Daoy (cell line): ENCODE measurements around the gene PRF1. TPM values are rescaled to one million over a fixed set of nuclear protein-coding genes. Genes with fewer than 3 reads are reported as not detected.
"Not testable (repeated sequence)": the region's sequence is repeated elsewhere in the genome, so short reads cannot be mapped to it uniquely, and the experiment has no call there.

Source experiments
- DNase-seq: peaks from one replicate; pipeline ENCODE4 v3.0.0-alpha.2; 2015; ENCODE audit warnings: low read depth
- total RNA-seq: library from RNA; depleted of rRNA; stranded (reverse); fragments of >200 nt; shearing (Covaris generic); gene quantifications from 2 replicates; pipeline ENCODE4 v1.2.3, GENCODE V29; 2014

Gene PRF1
- total RNA-seq, 1 experiment from 2014 or later: not detected

- peak; percentile 54 for DNase-seq
These were observed 15.4 kb upstream of the PRF1 start for GRCh38 chr10:70617798-70618568.

GRCh38 chr10:70616761-70617160 lies 14.2 kb upstream of the PRF1 start:
- no peak for DNase-seq

GRCh38 chr10:70615784-70616522 lies 13.4 kb upstream of the PRF1 start:
- DNase-seq: peak; percentile 70

DNA sequence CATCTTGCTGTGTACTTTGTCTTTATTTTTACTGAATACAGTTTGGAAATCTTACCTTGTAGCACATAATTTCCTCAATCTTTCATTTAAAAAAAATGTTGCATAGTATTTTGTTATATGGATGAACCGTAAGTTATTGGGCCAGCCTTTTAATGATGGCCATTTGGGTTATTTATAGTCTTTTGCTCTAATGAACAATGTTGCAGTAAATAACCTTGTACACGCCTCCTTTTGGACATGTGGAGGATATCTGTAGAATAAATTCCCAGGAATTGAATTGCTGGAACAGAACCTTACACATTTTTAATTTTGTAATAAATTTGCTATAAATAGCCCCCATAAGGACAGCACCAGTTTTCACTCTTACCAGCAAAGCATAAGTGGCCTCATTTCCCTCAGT lies 12.7 kb upstream of the PRF1 start:
- no peak for DNase-seq

DNA sequence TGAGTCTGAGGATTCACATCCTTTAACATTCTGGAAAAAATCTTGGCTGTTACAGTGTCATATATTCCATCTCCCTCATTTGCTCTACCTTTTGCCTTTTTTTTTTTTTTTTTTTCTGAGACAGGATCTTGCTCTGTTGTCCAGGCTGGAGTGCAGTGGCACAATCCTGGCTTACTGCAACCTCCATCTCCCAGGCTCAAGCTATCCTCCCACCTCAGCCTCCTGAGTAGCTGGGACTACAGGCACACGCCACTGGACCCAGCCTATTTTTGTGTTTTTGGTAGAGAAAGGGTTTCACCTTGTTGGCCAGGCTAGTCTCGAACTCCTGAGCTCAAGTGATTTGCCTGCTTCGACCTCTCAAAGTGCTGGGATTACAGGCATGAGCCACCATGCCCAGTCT lies 11.8 kb upstream of the PRF1 start:
- DNase-seq: not testable (repeated sequence)

DNA sequence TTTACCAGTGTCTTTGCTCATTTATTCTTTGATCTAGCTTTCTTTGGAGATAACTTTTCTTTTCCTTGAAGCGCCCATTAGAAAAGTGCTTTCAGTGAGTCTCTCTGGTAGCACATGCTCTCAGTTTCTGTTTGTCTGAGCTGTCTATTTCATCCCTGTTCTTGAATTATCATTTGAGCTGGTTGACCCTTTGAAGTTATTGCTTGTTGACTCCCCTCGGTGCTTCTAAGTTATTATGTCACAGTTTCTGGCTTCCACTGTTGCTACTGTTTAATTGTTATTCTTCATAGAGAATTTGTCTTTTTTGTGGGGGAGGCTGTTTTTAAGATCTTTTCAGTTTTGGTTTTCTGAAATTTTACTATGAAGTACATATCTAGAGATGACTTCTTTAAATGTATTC lies 11.4 kb upstream of the PRF1 start:
- DNase-seq: no peak

DNA sequence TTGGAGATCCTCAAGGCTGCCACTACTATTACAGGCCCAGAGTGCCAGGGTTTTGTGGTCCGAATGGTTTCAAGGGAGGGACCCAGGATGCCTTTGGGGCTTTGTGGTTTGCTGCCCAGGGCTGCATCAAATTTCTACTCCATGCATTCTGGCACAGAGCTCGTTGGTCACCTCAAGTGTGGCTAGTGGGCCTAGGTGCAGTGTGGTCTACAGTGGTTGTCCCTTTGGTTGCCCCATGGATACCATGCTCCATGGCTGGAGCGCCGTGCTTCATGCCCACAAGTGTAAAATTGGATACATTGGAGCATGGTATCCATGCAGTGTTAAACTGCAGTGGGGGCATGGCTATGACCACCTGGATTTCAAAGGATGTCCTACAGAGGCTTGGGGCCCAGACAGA lies 5.4 kb upstream of the PRF1 start:
- no peak for DNase-seq

DNA sequence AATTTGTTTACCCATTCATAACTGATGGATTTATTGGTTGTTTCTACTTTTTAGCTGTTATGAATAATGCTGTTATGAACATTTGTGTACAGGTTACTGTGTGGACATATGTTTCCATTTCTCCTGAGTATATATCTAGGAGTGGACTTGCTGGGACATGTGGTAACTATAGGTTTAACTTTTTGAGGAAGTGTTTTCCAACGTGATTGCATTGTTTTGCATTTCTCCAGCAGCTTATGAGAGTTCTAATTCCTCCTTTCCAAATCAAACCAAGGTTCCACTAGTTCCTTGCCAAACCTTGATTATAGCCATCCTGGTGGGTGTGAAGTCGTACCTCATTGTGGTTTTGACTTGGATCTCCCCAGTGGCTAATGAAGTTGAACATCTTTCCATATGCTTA lies 2.6 kb upstream of the PRF1 start:
- no peak for DNase-seq

DNA sequence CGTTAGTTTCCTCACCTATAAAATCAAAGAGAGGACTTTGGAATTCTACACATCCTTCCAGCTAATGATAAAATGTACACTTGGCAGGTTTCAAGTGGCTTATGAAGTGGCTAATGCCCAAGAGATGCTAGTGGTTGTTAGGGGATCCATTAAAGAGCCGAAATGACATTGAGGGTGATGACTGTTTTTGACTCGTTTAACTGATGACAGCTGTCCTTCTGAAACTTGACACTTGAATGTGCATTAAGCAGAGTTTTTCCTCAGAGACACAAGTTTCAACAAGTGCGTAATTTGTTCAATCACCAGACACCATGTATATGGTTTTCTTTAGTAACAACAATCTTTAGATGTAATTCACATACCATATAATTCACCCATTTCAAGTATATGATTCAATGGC lies 1.6 kb upstream of the PRF1 start:
- no peak for DNase-seq

DNA sequence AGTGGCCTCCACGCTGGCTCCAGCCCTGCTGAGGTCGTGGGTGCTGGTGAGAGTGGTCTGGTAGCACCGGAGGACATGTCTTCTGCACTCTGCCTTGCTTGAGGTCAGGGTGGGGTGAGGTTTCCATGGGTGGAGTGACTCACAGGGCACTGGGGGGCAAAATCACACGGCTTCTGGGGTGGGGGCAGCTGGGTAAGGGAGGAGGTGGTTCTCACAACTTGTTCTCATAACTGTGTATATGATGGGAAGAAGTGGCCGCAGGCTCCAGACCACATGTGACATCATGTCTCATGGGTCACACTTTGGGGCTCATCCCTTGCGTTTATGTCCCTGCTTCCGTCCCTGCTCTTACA lies 884 bp upstream of the PRF1 start:
- no peak for DNase-seq

DNA sequence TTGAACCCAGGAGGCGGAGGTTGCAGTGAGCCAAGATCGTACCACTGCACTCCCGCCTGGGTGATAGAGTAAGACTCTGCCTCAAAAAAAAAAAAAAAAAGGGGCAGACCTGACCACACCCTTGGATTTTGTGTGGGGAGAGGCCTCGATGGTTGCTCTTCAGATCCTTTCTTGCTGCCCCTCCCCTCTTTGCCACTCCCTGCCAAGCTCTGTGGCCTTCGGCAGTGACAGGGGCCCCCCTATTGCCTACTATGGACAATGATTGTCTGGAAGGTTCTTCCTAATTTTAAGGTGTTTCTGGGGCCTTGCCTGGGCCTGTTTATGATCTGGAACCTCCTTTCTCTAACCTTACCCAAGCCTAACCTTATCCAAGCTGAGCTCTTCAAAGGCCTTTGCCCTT lies 795 bp downstream of the PRF1 start:
- DNase-seq: no peak

DNA sequence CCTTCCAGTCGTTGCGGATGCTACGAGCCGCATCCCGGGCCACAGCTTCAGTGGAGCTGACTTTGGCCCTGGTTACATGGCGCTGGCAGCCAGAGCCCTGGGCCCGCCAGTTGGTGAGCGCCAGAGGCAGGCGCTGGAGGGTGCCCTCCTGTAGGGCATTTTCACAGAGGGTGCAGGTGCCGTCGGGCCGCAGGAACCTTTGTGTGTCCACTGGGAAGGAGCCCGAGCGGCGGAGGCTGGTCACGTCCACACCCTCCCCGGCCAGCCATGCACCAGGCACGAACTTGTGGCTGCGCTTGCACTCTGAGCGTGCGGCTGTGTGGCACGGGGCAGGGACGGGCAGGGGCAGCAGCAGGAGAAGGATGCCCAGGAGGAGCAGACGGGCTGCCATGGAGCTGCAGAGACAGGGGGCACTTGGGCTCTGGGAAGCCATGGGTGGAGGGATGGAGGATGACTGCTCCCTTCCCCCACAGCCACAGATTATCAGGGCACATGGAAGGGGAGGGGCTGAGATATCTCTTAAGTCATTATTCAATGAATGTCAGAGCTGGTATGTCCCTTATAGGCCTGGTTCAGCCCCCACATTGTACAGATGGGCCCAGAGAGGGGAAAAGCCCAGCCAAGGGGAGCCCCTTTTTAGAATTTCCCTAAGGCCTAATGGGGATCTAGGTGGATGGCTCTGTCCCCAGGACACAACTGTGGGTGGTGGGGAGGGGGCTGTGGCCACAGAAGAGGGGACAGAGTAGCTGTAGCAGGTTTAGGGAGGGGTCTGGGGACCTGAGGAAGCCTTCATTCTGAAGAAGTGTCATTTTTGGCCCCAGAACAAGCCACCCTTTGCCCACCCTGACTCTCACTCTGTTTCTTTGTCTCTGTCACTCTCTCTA lies 1.8 kb downstream of the PRF1 start:
- DNase-seq: no peak

DNA sequence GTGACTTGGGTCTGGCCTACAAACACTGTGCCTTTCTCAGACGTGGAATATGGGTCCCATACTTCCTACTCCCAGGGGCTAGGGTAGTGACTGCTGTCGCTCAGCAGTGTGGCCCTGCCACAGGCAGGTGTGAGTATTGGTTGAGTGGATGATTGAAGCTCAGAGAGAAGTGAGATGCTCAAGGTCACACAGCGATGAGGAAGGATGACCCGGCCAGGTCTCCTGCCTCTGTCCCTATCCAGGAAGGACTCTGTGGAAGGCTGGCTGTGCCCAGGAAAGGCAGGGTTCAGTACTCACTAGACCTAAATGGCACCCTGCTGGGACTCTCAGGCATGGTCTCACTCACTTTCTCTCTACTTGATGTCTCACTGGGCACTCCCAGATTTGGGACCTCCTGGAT lies 2.8 kb downstream of the PRF1 start:
- DNase-seq: no peak

- DNase-seq: no peak
These were observed 3.2 kb downstream of the PRF1 start for GRCh38 chr10:70599319-70599718.

GRCh38 chr10:70598857-70599295 lies 3.7 kb downstream of the PRF1 start:
- no peak for DNase-seq

DNA sequence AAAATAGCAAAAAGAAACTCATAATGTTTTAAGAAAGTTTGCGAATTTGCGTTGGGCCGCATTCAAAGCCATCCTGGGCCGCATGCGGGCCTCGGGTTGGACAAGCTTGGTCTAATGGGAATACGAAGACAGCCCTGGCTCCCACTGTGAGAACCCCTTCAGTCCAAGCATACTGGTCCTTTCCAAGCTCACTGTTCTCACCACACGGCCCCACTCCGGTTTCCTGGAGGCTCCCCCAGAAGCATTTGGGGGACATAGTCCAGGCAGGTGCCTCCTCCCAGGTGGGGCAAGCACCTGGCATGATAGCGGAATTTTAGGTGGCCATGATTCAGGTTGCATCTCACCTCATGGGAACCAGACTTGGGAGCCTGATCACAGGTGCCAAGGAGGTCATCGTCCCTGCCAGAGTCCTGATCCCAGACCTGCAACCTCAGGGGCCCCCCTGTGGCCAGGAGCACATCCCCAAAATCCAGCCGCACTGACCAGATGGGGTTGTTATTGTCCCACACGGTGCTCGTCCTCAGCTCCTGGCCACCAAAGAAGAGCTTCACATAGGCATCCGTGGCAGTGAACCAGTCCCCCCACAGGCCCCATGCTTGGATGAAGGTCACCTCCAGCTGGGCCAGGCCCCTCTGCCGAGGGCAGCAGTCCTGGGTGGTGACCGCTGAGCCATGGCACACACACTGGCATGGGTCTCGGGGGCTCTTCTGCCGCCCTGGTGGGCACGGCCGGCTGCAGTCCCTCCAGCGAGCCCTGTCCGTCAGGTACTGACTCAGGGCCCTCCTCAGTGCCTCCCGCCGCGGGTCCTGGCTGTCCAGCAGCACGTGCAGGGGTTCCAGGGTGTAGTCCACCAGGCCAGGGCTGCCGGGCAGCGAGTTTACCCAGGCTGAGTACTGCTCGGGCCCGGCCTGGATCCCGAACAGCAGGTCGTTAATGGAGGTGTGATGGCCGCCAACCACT lies 4.4 kb downstream of the PRF1 start:
- no peak for DNase-seq

- no peak for DNase-seq
These were observed 5.4 kb downstream of the PRF1 start for GRCh38 chr10:70596860-70597809.

DNA sequence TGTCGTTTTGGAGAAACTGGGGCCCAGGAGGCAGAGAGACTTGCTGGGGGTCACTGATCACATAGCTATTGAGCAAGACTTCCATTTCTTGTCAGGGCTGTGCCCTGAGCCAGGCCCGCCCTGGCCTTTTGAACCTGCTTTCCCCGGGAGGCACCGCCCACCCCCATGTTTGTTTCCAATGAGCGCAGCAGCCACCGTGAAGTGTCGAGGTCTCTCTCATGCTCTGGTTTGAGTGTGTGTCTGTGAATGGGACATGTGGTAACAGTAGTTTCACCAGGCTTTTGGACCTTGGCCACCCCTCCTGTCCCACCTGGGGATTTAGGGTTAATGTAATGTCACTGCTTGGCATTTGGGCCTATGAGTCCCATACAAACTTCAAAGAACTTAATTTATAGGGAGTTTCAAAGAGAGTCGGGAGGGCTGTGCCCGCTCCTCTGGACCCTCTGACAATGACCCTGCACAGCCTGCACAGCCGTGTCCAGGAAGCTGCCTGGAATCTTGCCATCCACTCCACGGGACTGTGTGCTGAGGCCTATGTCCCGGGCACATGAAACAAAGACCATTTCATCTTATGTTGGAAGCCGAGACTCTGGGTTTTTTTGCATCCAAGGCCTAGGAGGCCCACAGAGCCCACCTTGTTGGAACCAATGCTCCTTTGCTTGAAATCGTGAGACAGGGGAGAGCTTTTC lies 6.3 kb downstream of the PRF1 start:
- DNase-seq: no peak

GRCh38 chr10:70595566-70596016 lies 7.0 kb downstream of the PRF1 start:
- DNase-seq: no peak
